HEK293T (cell line): Measurements from ENCODE around the gene BCL2L15.

Source experiments
- CTCF ChIA-PET: fragments of 350-600 bp; formaldehyde crosslinking; extraction: SDS; loops from one replicate; lab custom pipeline; 2021; ENCODE audit warnings: antibody characterized with exemption, inconsistent platforms; lab: Yijun Ruan, JAX
- POLR2A ChIA-PET: fragments of 350-600 bp; formaldehyde crosslinking; extraction: SDS; loops from one replicate; lab custom pipeline; 2020; ENCODE audit warnings: antibody characterized with exemption, inconsistent platforms; lab: Yijun Ruan, JAX
- DNase-seq: peaks from one replicate; pipeline ENCODE4 v3.0.0; 2012; ENCODE audit warnings: mixed read lengths; ENCODE audit errors: extremely low spot score
- ARNT ChIP-seq: fragments of 450-650 bp; IDR thresholded peaks from 2 replicates; pipeline ENCODE4 v1.6.1; 2017; ENCODE audit warnings: mild to moderate bottlenecking
- BHLHE40 ChIP-seq: fragments of 450-650 bp; IDR thresholded peaks from 2 replicates; pipeline ENCODE4 v1.6.1; 2016; ENCODE audit warnings: mild to moderate bottlenecking, moderate library complexity, borderline replicate concordance
- CTBP1 ChIP-seq: fragments of 450-650 bp; IDR thresholded peaks from 2 replicates; pipeline ENCODE4 v1.6.1; 2016; ENCODE audit warnings: borderline replicate concordance
- ELF4 ChIP-seq: fragments of 450-650 bp; IDR thresholded peaks from 2 replicates; pipeline ENCODE4 v1.6.1; 2017; ENCODE audit warnings: antibody characterized with exemption
- FOXA1 ChIP-seq: fragments of 450-650 bp; IDR thresholded peaks from 2 replicates; pipeline ENCODE4 v1.6.1; 2016; ENCODE audit warnings: mild to moderate bottlenecking
- FOXK2 ChIP-seq: fragments of 450-650 bp; IDR thresholded peaks from 2 replicates; pipeline ENCODE4 v1.6.1; 2016; ENCODE audit warnings: mild to moderate bottlenecking
- FOXM1 ChIP-seq: fragments of 450-650 bp; IDR thresholded peaks from 2 replicates; pipeline ENCODE4 v1.6.1; 2017; ENCODE audit warnings: mild to moderate bottlenecking, borderline replicate concordance
- HDGF ChIP-seq: fragments of 450-650 bp; IDR thresholded peaks from 2 replicates; pipeline ENCODE4 v1.6.1; 2017; ENCODE audit warnings: antibody characterized with exemption, borderline replicate concordance
- L3MBTL2 ChIP-seq: fragments of 450-650 bp; conservative IDR thresholded peaks from 2 replicates; pipeline ENCODE4 v1.6.1; 2016; ENCODE audit warnings: mild to moderate bottlenecking
- LEF1 ChIP-seq: fragments of 450-650 bp; IDR thresholded peaks from 2 replicates; pipeline ENCODE4 v1.6.1; 2017; ENCODE audit warnings: mild to moderate bottlenecking, borderline replicate concordance
- NFRKB ChIP-seq: fragments of 450-650 bp; IDR thresholded peaks from 2 replicates; pipeline ENCODE4 v1.6.1; 2016; ENCODE audit warnings: mild to moderate bottlenecking, moderate library complexity
- SP1 ChIP-seq: fragments of 450-650 bp; IDR thresholded peaks from 2 replicates; pipeline ENCODE4 v1.6.1; 2017
- SUZ12 ChIP-seq: fragments of 450-650 bp; IDR thresholded peaks from 2 replicates; pipeline ENCODE4 v1.6.1; 2016; ENCODE audit warnings: mild to moderate bottlenecking
- TARDBP ChIP-seq: fragments of 450-650 bp; IDR thresholded peaks from 2 replicates; pipeline ENCODE4 v1.6.1; 2016
- ZNF384 ChIP-seq: fragments of 450-650 bp; IDR thresholded peaks from 2 replicates; pipeline ENCODE4 v1.6.1; 2016
- TF ChIP-seq, protein P1 (sequence below): fragments of 450-650 bp; IDR thresholded peaks from 2 replicates; pipeline ENCODE4 v1.6.1; 2016

BCL2L15 gene

DNA sequence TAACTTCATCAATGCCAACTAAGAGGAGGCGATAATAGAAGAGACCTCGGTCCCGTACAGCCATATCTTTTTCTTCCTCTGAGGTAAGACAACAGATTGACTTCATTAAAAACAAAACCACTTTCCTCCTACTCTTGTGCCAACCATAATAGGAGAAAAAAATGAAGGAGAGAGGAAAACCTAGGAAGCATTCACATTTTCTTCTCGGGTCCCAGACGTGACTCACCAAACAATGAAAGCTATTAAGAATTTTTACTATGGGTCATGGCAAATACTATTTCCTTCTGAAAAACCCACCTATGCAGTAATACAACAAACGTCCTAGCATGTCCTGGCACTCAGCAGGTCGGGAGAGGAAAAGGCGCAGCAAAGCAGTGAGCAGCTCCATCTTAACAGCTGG, 8.6 kb upstream of the BCL2L15 start:
- POLR2A ChIA-PET: interaction anchor here (2.0 kb wide), 1 partner anchor 9 kb away, joined by 8 read pairs; the partner anchor contains the start of genes AP4B1 and DCLRE1B

DNA sequence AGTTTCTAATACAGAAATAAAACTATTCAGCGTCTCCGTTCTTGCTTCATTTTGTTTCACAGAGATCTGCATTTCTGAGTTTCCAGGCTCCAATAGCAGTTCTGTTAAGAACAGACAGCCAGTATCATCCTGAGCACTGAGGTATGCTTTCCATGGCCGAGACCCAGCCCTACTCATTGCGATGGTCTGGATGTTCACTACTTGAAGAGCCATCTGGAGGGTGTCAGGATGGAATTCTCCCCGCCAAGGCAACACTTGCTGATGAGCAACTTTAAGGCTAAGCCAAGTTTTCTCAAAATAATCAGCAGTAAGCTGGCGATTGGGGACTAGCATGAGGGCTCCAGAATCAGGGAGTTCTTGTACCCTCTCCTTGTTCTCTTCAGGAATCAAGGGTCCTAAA, 7.7 kb upstream of the BCL2L15 start:
- ChIA-PET CTCF (no interaction called here), POLR2A (interaction anchor here (2.0 kb wide), 1 partner anchor 9 kb away, joined by 8 read pairs; the partner anchor contains the start of genes AP4B1 and DCLRE1B)
- no peak for DNase-seq
- TF ChIP-seq FOXA1: no peak
- TF ChIP-seq SP1: no peak
- TF ChIP-seq CTBP1: no peak
- TF ChIP-seq TARDBP: no peak
- TF ChIP-seq, protein P1, sequence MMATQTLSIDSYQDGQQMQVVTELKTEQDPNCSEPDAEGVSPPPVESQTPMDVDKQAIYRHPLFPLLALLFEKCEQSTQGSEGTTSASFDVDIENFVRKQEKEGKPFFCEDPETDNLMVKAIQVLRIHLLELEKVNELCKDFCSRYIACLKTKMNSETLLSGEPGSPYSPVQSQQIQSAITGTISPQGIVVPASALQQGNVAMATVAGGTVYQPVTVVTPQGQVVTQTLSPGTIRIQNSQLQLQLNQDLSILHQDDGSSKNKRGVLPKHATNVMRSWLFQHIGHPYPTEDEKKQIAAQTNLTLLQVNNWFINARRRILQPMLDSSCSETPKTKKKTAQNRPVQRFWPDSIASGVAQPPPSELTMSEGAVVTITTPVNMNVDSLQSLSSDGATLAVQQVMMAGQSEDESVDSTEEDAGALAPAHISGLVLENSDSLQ: no peak
- no peak for TF ChIP-seq FOXK2
- no peak for TF ChIP-seq HDGF
- TF ChIP-seq FOXM1: no peak
- no peak for TF ChIP-seq SUZ12
- TF ChIP-seq ARNT: no peak
- no peak for TF ChIP-seq LEF1
- TF ChIP-seq ZNF384: no peak
- TF ChIP-seq L3MBTL2: no peak
- TF ChIP-seq BHLHE40: no peak
- TF ChIP-seq ELF4: no peak
- no peak for TF ChIP-seq NFRKB

More for the DNA sequence above, 8.6 kb upstream of the BCL2L15 start:
- DNase-seq: no peak
- CTCF ChIA-PET: no interaction called here
- TF ChIP-seq NFRKB: no peak
- no peak for TF ChIP-seq BHLHE40
- TF ChIP-seq ZNF384: no peak
- no peak for TF ChIP-seq FOXA1
- TF ChIP-seq SUZ12: no peak
- TF ChIP-seq, protein P1: no peak
- no peak for TF ChIP-seq SP1
- TF ChIP-seq LEF1: no peak
- no peak for TF ChIP-seq TARDBP
- no peak for TF ChIP-seq FOXM1
- no peak for TF ChIP-seq L3MBTL2
- TF ChIP-seq ARNT: no peak
- TF ChIP-seq ELF4: no peak
- TF ChIP-seq CTBP1: no peak
- no peak for TF ChIP-seq FOXK2
- TF ChIP-seq HDGF: no peak

DNA sequence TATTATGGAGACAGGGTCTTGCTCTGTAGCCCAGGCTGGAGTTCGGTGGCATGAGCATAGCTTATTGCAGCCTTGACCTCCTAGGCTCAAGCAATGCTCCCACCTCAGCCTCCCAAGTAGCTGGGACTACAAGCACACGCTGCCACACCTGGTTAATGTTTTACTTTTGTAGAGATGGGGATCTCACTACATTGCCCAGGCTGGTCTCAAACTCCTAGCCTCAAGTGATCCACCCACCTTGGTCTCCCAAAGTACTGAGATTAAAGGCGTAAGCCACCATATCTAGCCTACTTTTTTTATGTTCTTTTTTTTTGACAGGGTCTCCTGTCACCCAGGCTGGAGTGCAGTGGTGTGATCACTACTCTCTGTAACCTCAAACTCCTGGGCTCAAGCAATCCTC, 5.9 kb upstream of the BCL2L15 start:
- TF ChIP-seq SUZ12: no peak
- no peak for TF ChIP-seq ZNF384
- TF ChIP-seq, protein P1: no peak
- no peak for TF ChIP-seq L3MBTL2
- TF ChIP-seq ARNT: no peak
- no peak for TF ChIP-seq BHLHE40
- no peak for TF ChIP-seq LEF1
- no peak for TF ChIP-seq ELF4
- no peak for TF ChIP-seq TARDBP
- POLR2A ChIA-PET: interaction anchor here (0.6 to 1.2 kb wide), 3 partner anchors 11 to 940 kb away, joined by 3 to 4 read pairs (median 3); partner anchors contain the start of gene HIPK1
- DNase-seq: no peak
- CTCF ChIA-PET: no interaction called here

DNA sequence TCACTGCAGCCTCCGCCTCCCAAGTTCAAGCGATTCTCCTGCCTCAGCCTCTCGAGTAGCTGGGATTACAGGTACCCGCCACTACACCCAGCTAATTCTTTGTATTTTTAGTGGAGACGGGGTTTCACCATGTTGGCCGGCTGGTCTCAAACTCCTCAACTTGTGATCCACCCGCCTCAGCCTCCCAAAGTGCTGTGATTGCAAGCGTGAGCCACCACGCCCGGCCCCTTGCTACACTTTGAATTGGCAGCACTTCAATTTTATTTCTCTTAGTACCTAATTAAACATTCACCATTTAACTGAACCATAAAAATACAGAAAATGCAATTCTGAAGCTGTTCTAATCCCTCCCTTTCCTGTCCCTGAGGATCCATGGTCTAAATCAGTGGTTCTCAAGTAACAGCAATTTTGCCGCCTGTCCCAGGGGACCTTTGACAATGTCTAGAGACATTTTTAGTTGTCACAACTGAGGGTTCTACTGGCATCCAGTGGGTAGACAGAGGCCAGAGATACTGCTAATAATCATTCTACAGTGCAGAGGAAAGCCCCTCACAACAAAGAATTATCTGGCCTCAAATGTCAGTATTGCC, 4.3 kb upstream of the BCL2L15 start:
- TF ChIP-seq ARNT (no peak), HDGF (no peak), CTBP1 (no peak), FOXA1 (no peak), FOXK2 (no peak), SP1 (no peak), ELF4 (no peak), SUZ12 (no peak), BHLHE40 (no peak), NFRKB (no peak), TARDBP (no peak), FOXM1 (no peak)
- ChIA-PET POLR2A (interaction anchor here (1.5 kb wide), 1 partner anchor 12 kb away, joined by 5 read pairs; no protein-coding TSS in a partner anchor), CTCF (interaction anchor here (0.7 kb wide), 1 partner anchor 1011 kb away, joined by 3 read pairs; no protein-coding TSS in a partner anchor)
- DNase-seq: no peak

DNA sequence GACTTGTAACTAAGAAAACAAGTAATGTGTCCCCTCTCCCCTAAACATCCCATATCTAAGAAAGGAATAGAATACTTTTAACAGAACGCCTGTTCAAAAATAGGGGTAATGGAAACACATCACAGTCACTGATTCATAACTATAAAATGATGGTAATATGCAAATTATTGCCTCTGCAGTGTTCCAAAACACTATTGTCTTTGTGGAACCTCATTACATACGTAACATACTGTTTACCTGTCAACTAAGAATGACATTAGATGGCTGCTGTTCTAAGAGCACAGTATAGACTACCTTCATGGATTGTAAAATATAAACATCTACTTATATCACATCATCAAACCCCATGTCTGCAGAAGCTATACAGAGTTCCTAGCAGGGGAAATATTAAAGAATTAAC, 3.4 kb upstream of the BCL2L15 start:
- DNase-seq: no peak
- POLR2A ChIA-PET: interaction anchor here (1.5 kb wide), 1 partner anchor 13 kb away, joined by 5 read pairs; no protein-coding TSS in a partner anchor
- TF ChIP-seq CTBP1: no peak
- TF ChIP-seq L3MBTL2: no peak
- no peak for TF ChIP-seq BHLHE40
- TF ChIP-seq LEF1: no peak
- TF ChIP-seq ARNT: no peak
- TF ChIP-seq NFRKB: no peak
- TF ChIP-seq TARDBP: no peak
- no peak for TF ChIP-seq FOXA1
- TF ChIP-seq, protein P1: no peak
- no peak for TF ChIP-seq FOXK2
- no peak for TF ChIP-seq FOXM1
- no peak for TF ChIP-seq SUZ12
- no peak for TF ChIP-seq HDGF
- TF ChIP-seq SP1: no peak
- TF ChIP-seq ELF4: no peak
- no peak for TF ChIP-seq ZNF384
- CTCF ChIA-PET: no interaction called here
